Stimulated activated CD4-positive, alpha-beta T cell treated with anti-CD3 and anti-CD28 coated beads, Interleukin-12 subunit alpha, Interleukin-12 subunit beta, amount 100 ng/mL, for 4 hours (primary cell): ENCODE results near the gene SLC27A4.

Experiments used
- DNase-seq: peaks from one replicate; pipeline ENCODE4 v3.0.0-alpha.2; 2020

The SLC27A4 gene

DNA sequence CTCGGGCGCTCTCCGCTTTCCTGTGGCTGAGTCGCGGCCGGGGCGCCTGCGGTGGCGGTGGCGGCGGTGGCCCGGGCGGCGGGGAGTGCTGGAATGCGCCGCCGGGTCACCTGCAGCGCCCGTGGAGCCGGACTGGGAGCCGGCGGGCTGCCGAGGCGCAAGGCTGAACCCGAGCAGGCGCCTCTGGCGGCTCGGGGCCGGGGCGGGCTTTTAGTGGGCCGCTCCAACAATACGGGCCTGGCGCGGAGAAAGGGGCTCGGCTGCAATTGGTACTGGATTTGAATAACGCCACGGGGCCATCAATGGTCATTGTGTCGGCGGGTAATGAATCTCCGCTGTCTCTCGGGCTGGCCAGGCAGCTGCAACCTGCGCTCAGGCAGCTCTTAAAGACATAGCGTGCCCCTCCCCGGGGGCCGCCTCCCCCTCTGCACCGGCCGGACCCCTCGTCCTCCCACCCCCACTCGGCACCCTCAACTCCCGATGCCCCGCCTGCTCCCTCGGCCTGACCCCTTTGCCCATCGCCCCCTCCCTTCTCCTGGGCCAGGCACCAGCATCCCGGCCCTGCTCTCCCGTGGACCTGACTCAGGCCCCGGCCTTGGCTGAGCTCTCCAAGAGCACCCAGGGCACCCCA lies 52.9 kb downstream of the SLC27A4 start:
- no peak for DNase-seq

- DNase-seq: no peak
These were observed 53.6 kb downstream of the SLC27A4 start for GRCh38 chr9:128393970-128394369.

GRCh38 chr9:128394379-128395168 lies 54.2 kb downstream of the SLC27A4 start:
- no peak for DNase-seq

DNA sequence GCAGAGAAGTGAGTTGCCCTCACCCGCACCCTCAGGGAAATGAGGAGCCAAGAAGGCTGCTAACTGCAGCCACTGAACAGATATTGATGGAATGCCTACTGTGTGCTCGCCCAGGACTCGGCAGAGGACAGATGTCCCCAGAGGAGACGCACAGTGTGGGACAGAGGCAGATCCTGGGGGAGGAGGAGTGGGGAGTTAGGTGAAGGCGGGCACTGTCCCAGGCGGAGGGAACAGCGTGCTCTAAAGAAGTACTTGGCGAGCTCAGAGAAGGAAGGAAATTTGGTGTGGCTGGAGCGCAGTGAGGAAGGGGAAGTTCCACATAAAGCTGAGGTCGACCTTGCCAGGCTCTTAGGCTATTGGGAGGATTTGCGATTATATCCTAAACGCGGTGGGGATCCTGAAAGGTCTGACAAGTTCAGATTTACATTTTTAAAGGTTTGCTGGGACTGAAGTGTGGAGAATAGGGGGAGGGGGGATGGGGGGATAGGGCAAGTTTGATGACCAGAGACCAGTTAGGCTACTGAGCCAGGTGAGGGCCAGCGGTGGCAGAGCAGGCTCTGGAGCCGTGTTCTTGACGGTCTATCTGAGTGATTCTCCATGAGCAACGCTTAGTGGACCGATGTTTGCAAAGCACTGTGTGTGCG lies 56.8 kb downstream of the SLC27A4 start:
- no peak for DNase-seq

GRCh38 chr9:128397831-128398230 lies 57.5 kb downstream of the SLC27A4 start:
- DNase-seq: no peak

DNA sequence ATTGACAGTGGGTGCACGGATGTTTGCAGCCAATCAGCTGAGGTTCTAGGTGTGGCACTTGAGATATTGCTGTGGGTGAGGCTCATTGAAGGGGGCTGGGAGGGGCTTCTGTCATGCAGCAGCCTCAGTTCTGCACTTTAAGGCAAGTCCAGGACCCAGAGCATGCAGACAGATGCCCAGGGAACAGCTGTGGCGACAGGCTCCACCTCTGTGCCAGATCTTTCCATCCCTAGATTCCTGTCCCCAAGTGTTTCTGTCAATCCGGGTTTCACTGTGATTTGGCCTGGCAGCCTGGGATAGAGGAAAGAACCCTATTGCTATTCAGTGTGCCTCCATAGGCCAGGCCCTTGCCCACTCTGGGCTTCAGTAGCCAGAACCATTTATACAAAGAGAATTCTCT lies 59.5 kb downstream of the SLC27A4 start:
- DNase-seq: no peak

DNA sequence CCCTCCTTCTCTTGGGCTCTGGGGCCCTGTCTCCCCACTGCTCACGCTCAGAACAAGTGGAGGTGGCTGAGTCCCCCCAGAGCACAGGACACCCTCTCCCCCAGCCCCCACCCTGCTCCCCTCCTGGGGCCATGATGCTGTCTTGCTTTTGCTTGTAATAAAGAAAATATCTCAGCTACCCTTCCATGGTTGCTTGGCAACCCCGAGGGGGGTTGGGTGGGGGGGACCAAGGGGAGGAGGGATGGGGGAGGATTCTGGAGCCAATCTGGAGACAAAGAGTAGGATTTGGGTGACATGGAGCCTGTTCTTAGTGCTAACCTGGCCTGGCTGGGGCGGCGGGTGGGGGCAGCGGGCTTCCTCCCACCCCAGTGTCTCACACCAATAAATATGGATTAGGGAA lies 64.2 kb downstream of the SLC27A4 start:
- DNase-seq: no peak

DNA sequence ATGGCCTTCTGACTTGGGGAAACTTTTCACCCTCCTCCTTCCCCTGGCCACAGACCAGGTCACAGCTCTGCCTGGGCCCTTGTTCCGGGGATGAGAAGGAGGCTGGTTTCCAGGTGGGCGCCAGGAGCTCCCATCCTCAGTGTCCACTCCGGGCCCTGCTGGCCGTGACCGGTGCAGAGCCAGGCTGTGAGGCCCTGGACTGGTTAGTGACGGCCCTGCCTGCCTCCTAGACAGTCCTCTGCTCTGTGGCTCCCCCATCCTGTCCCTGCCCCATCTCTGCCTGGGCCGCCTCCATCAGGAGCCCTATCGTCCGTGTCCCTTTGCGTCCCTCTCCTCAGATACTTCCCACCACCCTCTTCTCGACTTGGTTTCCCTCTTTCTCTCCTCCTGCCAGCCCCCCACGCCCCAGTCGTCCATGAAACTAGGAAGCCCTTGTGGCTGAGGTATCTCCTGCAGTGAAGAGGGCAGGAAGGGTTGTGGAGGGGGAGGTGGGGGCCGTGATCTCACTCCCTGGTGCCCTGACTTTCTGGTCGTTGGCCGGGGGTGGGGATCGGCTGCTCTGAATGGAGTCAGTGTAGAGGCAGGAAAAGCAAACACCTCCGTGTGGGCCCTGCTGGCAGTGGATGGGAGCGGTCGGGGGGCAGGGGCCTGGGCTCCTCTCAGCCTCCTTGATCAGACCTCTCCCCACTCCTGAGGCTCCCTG lies 64.9 kb downstream of the SLC27A4 start:
- no peak for DNase-seq

GRCh38 chr9:128405780-128406171 lies 65.4 kb downstream of the SLC27A4 start:
- no peak for DNase-seq

DNA sequence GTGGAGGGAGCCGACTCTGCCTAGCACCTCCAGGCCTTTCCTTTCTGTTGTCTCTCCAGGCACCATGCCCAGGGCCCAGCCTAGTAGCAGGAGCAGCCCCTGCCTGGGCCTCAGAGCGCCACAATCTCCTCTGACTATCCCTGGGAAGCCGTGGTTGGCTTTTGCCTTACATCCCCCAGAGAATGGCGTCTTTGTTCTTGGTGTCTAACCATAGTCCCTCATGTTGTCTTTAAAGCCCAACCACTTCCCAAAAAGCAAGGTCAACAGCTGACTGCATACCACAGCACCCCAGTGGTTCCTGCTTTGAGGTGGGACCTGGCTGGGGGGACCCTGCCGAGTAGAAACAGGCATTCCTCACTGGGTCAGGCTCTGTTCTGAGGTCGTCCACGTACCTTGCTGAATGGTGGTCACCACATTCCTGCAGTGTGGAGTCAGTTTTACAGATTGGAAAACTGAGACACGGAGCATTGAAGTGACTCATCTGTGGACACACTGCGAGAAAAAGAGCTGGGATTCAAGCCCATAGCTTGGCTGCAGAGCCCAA lies 66.6 kb downstream of the SLC27A4 start:
- no peak for DNase-seq

- DNase-seq: no peak
These were observed 68.7 kb downstream of the SLC27A4 start for GRCh38 chr9:128408963-128409431.

DNA sequence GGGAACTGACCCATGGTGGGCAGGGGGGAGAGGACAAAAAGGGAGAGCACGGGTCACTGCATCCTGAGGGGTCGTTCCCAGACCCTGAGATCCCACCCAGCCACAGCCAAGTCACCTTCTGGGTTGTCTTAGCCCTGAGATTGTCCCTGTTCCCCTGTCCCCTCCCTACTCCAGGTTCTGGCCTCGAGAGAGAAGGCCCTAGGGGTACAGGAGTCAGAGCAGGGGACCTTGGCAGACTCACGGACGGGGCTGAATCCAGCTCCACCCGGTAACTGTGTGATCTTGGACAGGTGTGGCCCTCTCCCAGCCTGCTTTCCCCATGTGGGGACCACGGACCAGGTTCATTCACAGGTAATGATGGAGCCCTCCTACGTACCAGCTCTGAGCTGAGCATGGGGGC lies 69.1 kb downstream of the SLC27A4 start:
- no peak for DNase-seq

GRCh38 chr9:128409978-128410377 lies 69.7 kb downstream of the SLC27A4 start:
- DNase-seq: no peak
